B cell (primary cell): ENCODE measurements around the gene RASSF1. TPM values are rescaled to one million over a fixed set of nuclear protein-coding genes. Genes with fewer than 3 reads are reported as not detected.

Experiments
- ATAC-seq: fragments of 200-7000 bp; cut with Tn5 transposase; one replicate; pipeline ENCODE4 v1.10.0; 2021; ENCODE audit warnings: low read depth, mild to moderate bottlenecking, moderate number of reproducible peaks, moderate library complexity
- CTCF ChIA-PET: fragments of 350-600 bp; sonication (Branson Sonifier 250); formaldehyde crosslinking; loops from one replicate; lab custom pipeline; 2021; ENCODE audit warnings: antibody characterized with exemption, inconsistent platforms; lab: Charles Lee
- POLR2A ChIA-PET: fragments of 350-600 bp; sonication (Branson Sonifier 250); formaldehyde crosslinking; loops from one replicate; lab custom pipeline; 2021; ENCODE audit warnings: antibody characterized with exemption; lab: Charles Lee
- DNase-seq: peaks from one replicate; pipeline ENCODE4 v3.0.0; 2013
- H2AFZ ChIP-seq: 2 replicates; pipeline ENCODE4 v1.6.1; 2012; ENCODE audit warnings: mild to moderate bottlenecking, low read depth, low read length; ENCODE audit not compliant: insufficient read depth, poor library complexity, severe bottlenecking
- H3K27ac ChIP-seq, 2 donors: 1 replicate in 1 of 2; 2 replicates in 1 of 2; pipeline ENCODE4 v1.5.1; 2012 to 2013; ENCODE audit warnings: low read length in 2 of 2, mild to moderate bottlenecking in 2 of 2, moderate library complexity in 1 of 2
- H3K27me3 ChIP-seq, 4 experiments: fragments of 200-600 bp in 1 of 4; sonication (generic) in 1 of 4; replicated peaks in 1 of 4; 1 replicate in 2 of 4; 2 replicates in 2 of 4; pipeline versions ENCODE4 v1.6.1 to v1.7.0; 2013 to 2016; ENCODE audit warnings: low read length in 3 of 4, mild to moderate bottlenecking in 2 of 4, mixed read lengths in 1 of 4, moderate library complexity in 1 of 4; ENCODE audit not compliant: insufficient read depth in 4 of 4, control insufficient read depth in 3 of 4; ENCODE audit errors: control extremely low read depth in 1 of 4
- H3K36me3 ChIP-seq, 2 experiments: replicated peaks in 1 of 2; 1 replicate in 1 of 2; 2 replicates in 1 of 2; pipeline versions ENCODE4 v1.6.1 to v1.7.1; 2013; ENCODE audit warnings: low read length in 1 of 2; ENCODE audit not compliant: insufficient read depth in 2 of 2, control insufficient read depth in 1 of 2; ENCODE audit errors: control extremely low read depth in 1 of 2, extremely low read depth in 1 of 2
- H3K4me1 ChIP-seq, 2 donors: fragments of 200-600 bp in 1 of 2; sonication (generic) in 1 of 2; 1 replicate in 1 of 2; 2 replicates in 1 of 2; pipeline versions ENCODE4 v1.5.1 to v1.6.1; 2013 to 2017; ENCODE audit warnings: low read length in 2 of 2; ENCODE audit not compliant: control insufficient read depth in 2 of 2, insufficient read depth in 2 of 2
- H3K4me2 ChIP-seq: replicated peaks from 2 replicates; pipeline ENCODE3; 2012; ENCODE audit warnings: mild to moderate bottlenecking, low read depth, low read length; ENCODE audit not compliant: poor library complexity, severe bottlenecking
- H3K4me3 ChIP-seq, 5 experiments: fragments of 200-600 bp in 1 of 5; sonication (generic) in 1 of 5; 1 replicate in 3 of 5; 2 replicates in 2 of 5; pipeline versions ENCODE4 v1.5.1 to v1.7.0; 2011 to 2016; ENCODE audit warnings: low read length in 4 of 5, mild to moderate bottlenecking in 4 of 5, low read depth in 2 of 5, control low read depth in 1 of 5, moderate library complexity in 1 of 5; ENCODE audit not compliant: insufficient read depth in 1 of 5; ENCODE audit errors: control extremely low read depth in 1 of 5, extremely low read depth in 1 of 5
- H3K79me2 ChIP-seq: fragments of 200-600 bp; sonication (generic); one replicate; pipeline ENCODE4 v1.6.0; 2016; ENCODE audit warnings: low read length; ENCODE audit not compliant: control insufficient read depth, insufficient read depth
- H3K9ac ChIP-seq: fragments of 200-600 bp; sonication (generic); 2 replicates; pipeline ENCODE4 v1.6.1; 2017; ENCODE audit warnings: mild to moderate bottlenecking, low read length, moderate library complexity
- H3K9me3 ChIP-seq, 3 donors: one replicate each; pipeline versions ENCODE4 v1.6.1 to v1.7.1; 2013; ENCODE audit warnings: low read length in 2 of 3; ENCODE audit not compliant: control insufficient read depth in 2 of 3, insufficient read depth in 1 of 3; ENCODE audit errors: control extremely low read depth in 1 of 3
- H4K20me1 ChIP-seq: 2 replicates; pipeline ENCODE4 v1.6.0; 2012; ENCODE audit warnings: mild to moderate bottlenecking, low read length; ENCODE audit not compliant: insufficient read depth, control insufficient read depth, poor library complexity, severe bottlenecking
- H3K27ac Mint-ChIP-seq: one replicate; pipeline ENCODE4 v1.8.0; 2021; ENCODE audit warnings: mixed read lengths
- H3K27me3 Mint-ChIP-seq: one replicate; pipeline ENCODE4 v1.8.0; 2021; ENCODE audit warnings: mixed read lengths
- H3K4me1 Mint-ChIP-seq: one replicate; pipeline ENCODE4 v1.8.0; 2021; ENCODE audit warnings: mixed read lengths
- H3K4me3 Mint-ChIP-seq: one replicate; pipeline ENCODE4 v1.8.0; 2021; ENCODE audit warnings: mixed read lengths
- H3K9me3 Mint-ChIP-seq: one replicate; pipeline ENCODE4 v1.8.0; 2022; ENCODE audit warnings: mixed read lengths; ENCODE audit not compliant: insufficient read depth
- EZH2 ChIP-seq: IDR thresholded peaks from 2 replicates; pipeline ENCODE4 v1.6.1; 2012; ENCODE audit warnings: borderline replicate concordance, low read depth, mild to moderate bottlenecking, moderate library complexity, low read length; ENCODE audit not compliant: insufficient read depth, poor library complexity, severe bottlenecking
- WGBS: methylation state at CpG from one replicate; pipeline ENCODE4 v1.1.5; 2013; ENCODE audit warnings: missing lambda C conversion rate; ENCODE audit not compliant: insufficient coverage; 5-methylcytosine and 5-hydroxymethylcytosine counted together
- intact Hi-C: fragments of 100-400 bp; cut with micrococcal nuclease; formaldehyde crosslinking; loops from one replicate; pipeline ENCODE4 v1.10.0; 2022
- polyA plus RNA-seq: library from polyadenylated mRNA; depleted of rRNA; stranded (reverse); fragments of >200 nt; gene quantifications from 2 replicates; pipeline ENCODE4 v1.2.3, GENCODE V29; 2012
- total RNA-seq, 2 donors: library from RNA; stranded (reverse); fragments of 120-200 nt in 1 of 2; gene quantifications; 1 replicate in 1 of 2; 2 replicates in 1 of 2; pipeline versions ENCODE4 v1.2.3 to v1.2.4, GENCODE V29; 2013 to 2022
- TF ChIP-seq, protein P1 (sequence below): fragments of 200-600 bp; IDR thresholded peaks from one replicate; pipeline ENCODE4 v1.8.0; 2022; ENCODE audit warnings: antibody characterized with exemption, mild to moderate bottlenecking

Gene RASSF1
- total and polyA plus RNA-seq, 2 donors (not counting 1 experiment from before 2014, with no cell fraction given) = 121 to 223 TPM

DNA sequence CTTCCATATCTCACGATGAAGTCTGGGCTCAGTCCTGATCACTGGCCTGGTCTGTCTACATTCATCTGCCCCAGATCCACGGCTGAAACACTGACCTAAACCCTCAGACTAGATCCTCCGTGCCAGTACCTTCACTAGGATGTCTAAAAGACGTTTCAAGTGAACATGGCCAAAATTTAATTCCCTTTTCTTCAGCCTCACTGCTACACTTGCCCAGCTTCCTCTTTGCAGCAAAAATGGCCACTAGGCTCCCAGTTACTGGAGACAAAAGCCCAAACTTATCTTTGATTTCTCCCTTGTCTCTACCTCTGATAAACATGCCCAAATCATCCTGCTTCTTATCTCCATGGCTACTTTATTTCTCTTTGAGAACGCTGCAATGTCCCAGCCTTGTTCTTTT, 1.7 kb downstream of the RASSF1 start:
- H3K27me3 ChIP-seq = no peaks in the 10 kb centered on the region
- Mint-ChIP-seq H3K27me3 (no peaks in the 10 kb centered on the region), H3K27ac (peak overlapping the region; percentile 99), H3K9me3 (no peaks in the 10 kb centered on the region), H3K4me3 (peak overlapping the region; percentile 96), H3K4me1 (peaks cover 51% of the 10 kb centered on the region)
- H3K27ac ChIP-seq = peak overlapping the region; percentile 97 to 98
- H3K4me3 ChIP-seq = peak overlapping the region; percentile 51 to 86 (median 68)
- H4K20me1 ChIP-seq = peaks cover 19% of the 10 kb centered on the region
- TF ChIP-seq EZH2 = no peak
- TF ChIP-seq, protein P1, sequence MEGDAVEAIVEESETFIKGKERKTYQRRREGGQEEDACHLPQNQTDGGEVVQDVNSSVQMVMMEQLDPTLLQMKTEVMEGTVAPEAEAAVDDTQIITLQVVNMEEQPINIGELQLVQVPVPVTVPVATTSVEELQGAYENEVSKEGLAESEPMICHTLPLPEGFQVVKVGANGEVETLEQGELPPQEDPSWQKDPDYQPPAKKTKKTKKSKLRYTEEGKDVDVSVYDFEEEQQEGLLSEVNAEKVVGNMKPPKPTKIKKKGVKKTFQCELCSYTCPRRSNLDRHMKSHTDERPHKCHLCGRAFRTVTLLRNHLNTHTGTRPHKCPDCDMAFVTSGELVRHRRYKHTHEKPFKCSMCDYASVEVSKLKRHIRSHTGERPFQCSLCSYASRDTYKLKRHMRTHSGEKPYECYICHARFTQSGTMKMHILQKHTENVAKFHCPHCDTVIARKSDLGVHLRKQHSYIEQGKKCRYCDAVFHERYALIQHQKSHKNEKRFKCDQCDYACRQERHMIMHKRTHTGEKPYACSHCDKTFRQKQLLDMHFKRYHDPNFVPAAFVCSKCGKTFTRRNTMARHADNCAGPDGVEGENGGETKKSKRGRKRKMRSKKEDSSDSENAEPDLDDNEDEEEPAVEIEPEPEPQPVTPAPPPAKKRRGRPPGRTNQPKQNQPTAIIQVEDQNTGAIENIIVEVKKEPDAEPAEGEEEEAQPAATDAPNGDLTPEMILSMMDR = no peak
- peaks cover 53% of the 10 kb centered on the region for H3K79me2 ChIP-seq
- peaks cover 37 to 70% of the 10 kb centered on the region in 2 donors for H3K4me1 ChIP-seq
- CTCF ChIA-PET = interaction anchor here (2.0 to 3.9 kb wide), 2 partner anchors 10 to 11 kb away, joined by 4 to 37 read pairs; partner anchors contain the start of genes CYB561D2, NPRL2 and TUSC2
- POLR2A ChIA-PET = interaction anchor here (0.7 to 6.1 kb wide), 9 partner anchors 9 to 1420 kb away, joined by 3 to 96 read pairs (median 7); partner anchors contain the start of genes ARIH2, CYB561D2, HYAL3 and IFRD2
- intact Hi-C loops = loop anchor here (5.0 kb wide), 1 partner anchor 102 kb away; the partner anchor contains the start of gene GNAI2
- H3K9me3 ChIP-seq = no peaks in the 10 kb centered on the region
- WGBS = 3% methylated on average over 5 of the region's 5 CpGs
- H3K4me2 ChIP-seq = peak overlapping the region; percentile 90
- H2AFZ ChIP-seq = peak overlapping the region; percentile 74
- peak overlapping the region; percentile 89 for H3K9ac ChIP-seq
- ATAC-seq (no peak), DNase-seq (peak; percentile 64)
- peaks cover 0 to 10% of the 10 kb centered on the region in 2 experiments for H3K36me3 ChIP-seq
